AG04450 (cell line): ENCODE results near the gene FEM1A. TPM values are rescaled to one million over a fixed set of nuclear protein-coding genes. Genes with fewer than 3 reads are reported as not detected.
"Not testable (repeated sequence)": the region's sequence is repeated elsewhere in the genome, so short reads cannot be mapped to it uniquely, and the experiment has no call there.

ENCODE experiments used
- CTCF ChIA-PET: fragments of 300-600, 350-600 bp; formaldehyde crosslinking; extraction: SDS; loops from one replicate; lab custom pipeline; 2022; ENCODE audit warnings: antibody characterized with exemption, inconsistent platforms; lab: Charles Lee
- POLR2A ChIA-PET: fragments of 350-600 bp; formaldehyde crosslinking; extraction: SDS; loops from one replicate; lab custom pipeline; 2021; ENCODE audit warnings: antibody characterized with exemption, inconsistent platforms; lab: Yijun Ruan, JAX
- DNase-seq: peaks from one replicate; pipeline ENCODE4 v3.0.0-alpha.2; 2011; ENCODE audit warnings: low read depth, low spot score
- H3K27ac ChIP-seq: one replicate; pipeline ENCODE4 v1.5.1; 2012; ENCODE audit warnings: low read depth, low read length, control low read depth
- H3K27me3 ChIP-seq: one replicate; pipeline ENCODE4 v1.6.0; 2012; ENCODE audit warnings: low read length; ENCODE audit not compliant: control insufficient read depth, insufficient read depth
- H3K4me3 ChIP-seq: 2 replicates; pipeline ENCODE4 v1.5.1; 2011; ENCODE audit warnings: mild to moderate bottlenecking, low read depth, low read length, control low read depth
- H3K9me3 ChIP-seq: 2 replicates; pipeline ENCODE4 v1.5.1; 2012; ENCODE audit warnings: low read length; ENCODE audit not compliant: control insufficient read depth, insufficient read depth
- CTCF ChIP-seq: IDR thresholded peaks from 2 replicates; pipeline ENCODE4 v1.5.1; 2011; ENCODE audit warnings: low read depth, low read length, control low read depth, inconsistent platforms
- polyA plus RNA-seq: library from polyadenylated mRNA; depleted of rRNA; stranded (reverse); fragments of >200 nt; gene quantifications from 2 replicates; pipeline ENCODE4 v1.2.3, GENCODE V29; 2011

FEM1A gene
- polyA plus RNA-seq, 1 experiment, result 3.0 TPM

- no peak for DNase-seq
Observed at GRCh38 chr19:4817467-4818277, 26.1 kb downstream of the FEM1A start.

GRCh38 chr19:4821265-4821664, 29.7 kb downstream of the FEM1A start:
- CTCF ChIA-PET, result no interaction called here
- H3K27me3 ChIP-seq, result no peaks in the 10 kb centered on the region
- no peak for TF ChIP-seq CTCF
- no peak for DNase-seq
- H3K4me3 ChIP-seq, result no peak overlapping the region
- peaks cover 16% of the 10 kb centered on the region; the same call in 1 of the 2 replicates for H3K9me3 ChIP-seq
- POLR2A ChIA-PET, result interaction anchor here (0.6 kb wide), 1 partner anchor 121 kb away, joined by 3 read pairs; no protein-coding TSS in a partner anchor
- H3K27ac ChIP-seq, result no peak overlapping the region

More at GRCh38 chr19:4817467-4818277, 26.1 kb downstream of the FEM1A start:
- Histone ChIP-seq H3K27me3 (no peaks in the 10 kb centered on the region), H3K4me3 (no peak overlapping the region), H3K9me3 (peaks cover 19% of the 10 kb centered on the region; the same call in 1 of the 2 replicates), H3K27ac (no peak overlapping the region)
- TF ChIP-seq CTCF, result no peak
- ChIA-PET POLR2A (no interaction called here), CTCF (interaction anchor here (1.2 kb wide), 1 partner anchor 216 kb away, joined by 3 read pairs; no protein-coding TSS in a partner anchor)

GRCh38 chr19:4822354-4822753, 30.8 kb downstream of the FEM1A start:
- H3K27ac ChIP-seq, DNase-seq, POLR2A ChIA-PET, H3K27me3 ChIP-seq, H3K9me3 ChIP-seq, H3K4me3 ChIP-seq: not testable (repeated sequence)
- CTCF ChIA-PET, result interaction anchor here (1.8 kb wide), 1 partner anchor 31 kb away, joined by 6 read pairs; the partner anchor contains the start of gene FEM1A

- Histone ChIP-seq H3K4me3 (no peak overlapping the region), H3K27ac (no peak overlapping the region), H3K9me3 (no peaks in the 10 kb centered on the region), H3K27me3 (no peaks in the 10 kb centered on the region)
- ChIA-PET CTCF (interaction anchor here (0.5 to 1.8 kb wide), 3 partner anchors 14 to 59 kb away, joined by 3 to 6 read pairs (median 4); partner anchors contain the start of gene FEM1A), POLR2A (interaction anchor here (0.7 kb wide), 1 partner anchor 99 kb away, joined by 5 read pairs; no protein-coding TSS in a partner anchor)
- TF ChIP-seq CTCF, result no peak
- no peak for DNase-seq
Observed at GRCh38 chr19:4823577-4823976, 32.0 kb downstream of the FEM1A start.

GRCh38 chr19:4829001-4829712, 37.6 kb downstream of the FEM1A start:
- no peaks in the 10 kb centered on the region for H3K27me3 ChIP-seq
- ChIA-PET CTCF (interaction anchor here (0.7 to 1.6 kb wide), 2 partner anchors 19 to 26 kb away, joined by 4 to 10 read pairs; no protein-coding TSS in a partner anchor), POLR2A (no interaction called here)
- no peak overlapping the region for H3K4me3 ChIP-seq
- no peaks in the 10 kb centered on the region for H3K9me3 ChIP-seq
- no peak for TF ChIP-seq CTCF
- no peak overlapping the region for H3K27ac ChIP-seq
- no peak for DNase-seq
